H9 (cell line): ENCODE measurements around the gene RPN1. TPM values are rescaled to one million over a fixed set of nuclear protein-coding genes. Genes with fewer than 3 reads are reported as not detected.
A peak's percentile ranks its signal among the peaks of the same experiment; 100 is the strongest.

Source experiments
- DNase-seq: peaks from one replicate; pipeline ENCODE4 v3.0.0-alpha.2; 2017
- H2AFZ ChIP-seq: one replicate; pipeline ENCODE4 v1.6.1; 2013; ENCODE audit warnings: mild to moderate bottlenecking, low read length, control low read depth, moderate library complexity
- H2AK5ac ChIP-seq: 2 replicates; pipeline ENCODE4 v1.6.1; 2013; ENCODE audit warnings: low read length, control low read depth, mixed read lengths; ENCODE audit not compliant: insufficient read length
- H2BK120ac ChIP-seq: one replicate; pipeline ENCODE4 v1.6.1; 2013; ENCODE audit warnings: low read depth, mild to moderate bottlenecking, low read length, control low read depth, inconsistent platforms; ENCODE audit not compliant: poor library complexity, severe bottlenecking
- H2BK12ac ChIP-seq: 2 replicates; pipeline ENCODE4 v1.6.1; 2013; ENCODE audit warnings: low read length, control low read depth, mixed read lengths, low read depth; ENCODE audit not compliant: insufficient read length
- H2BK15ac ChIP-seq: 2 replicates; pipeline ENCODE4 v1.6.1; 2013; ENCODE audit warnings: low read depth, low read length, control low read depth
- H2BK20ac ChIP-seq: one replicate; pipeline ENCODE4 v1.6.1; 2013; ENCODE audit warnings: low read depth, mild to moderate bottlenecking, low read length, control low read depth, inconsistent platforms; ENCODE audit not compliant: poor library complexity, severe bottlenecking
- H2BK5ac ChIP-seq: 2 replicates; pipeline ENCODE4 v1.6.1; 2013; ENCODE audit warnings: low read length, control low read depth, mixed read lengths; ENCODE audit not compliant: insufficient read length
- H3K14ac ChIP-seq: 2 replicates; pipeline ENCODE4 v1.6.1; 2013; ENCODE audit warnings: low read length, control low read depth; ENCODE audit not compliant: insufficient read depth
- H3K18ac ChIP-seq: 2 replicates; pipeline ENCODE4 v1.6.1; 2013; ENCODE audit warnings: low read depth, mild to moderate bottlenecking, mixed read lengths, low read length, control low read depth; ENCODE audit not compliant: insufficient read length
- H3K23ac ChIP-seq: 2 replicates; pipeline ENCODE4 v1.6.1; 2013; ENCODE audit warnings: low read length, control low read depth, mixed read lengths, low read depth; ENCODE audit not compliant: insufficient read length
- H3K23me2 ChIP-seq: 2 replicates; pipeline ENCODE4 v1.6.1; 2013; ENCODE audit warnings: low read depth, mild to moderate bottlenecking, mixed read lengths, low read length, control low read depth; ENCODE audit not compliant: insufficient read length, poor library complexity, severe bottlenecking
- H3K27ac ChIP-seq: 2 replicates; pipeline ENCODE4 v1.5.1; 2013; ENCODE audit warnings: low read length, control low read depth, mixed read lengths, low read depth; ENCODE audit not compliant: insufficient read length
- H3K27me3 ChIP-seq: 2 replicates; pipeline ENCODE4 v1.6.1; 2013; ENCODE audit warnings: low read length, control low read depth, inconsistent platforms; ENCODE audit not compliant: insufficient read depth
- H3K4ac ChIP-seq: 2 replicates; pipeline ENCODE4 v1.6.1; 2013; ENCODE audit warnings: low read depth, mild to moderate bottlenecking, control low read depth, inconsistent platforms, low read length, moderate library complexity
- H3K4me1 ChIP-seq: 2 replicates; pipeline ENCODE4 v1.6.1; 2013; ENCODE audit warnings: low read length, control low read depth, inconsistent platforms; ENCODE audit not compliant: insufficient read depth
- H3K4me2 ChIP-seq: 2 replicates; pipeline ENCODE4 v1.6.1; 2013; ENCODE audit warnings: low read length, control low read depth, mixed read lengths; ENCODE audit not compliant: insufficient read length, insufficient read depth
- H3K56ac ChIP-seq: 2 replicates; pipeline ENCODE4 v1.6.1; 2013; ENCODE audit warnings: low read depth, mild to moderate bottlenecking, mixed read lengths, low read length, control low read depth; ENCODE audit not compliant: insufficient read length
- H3K79me1 ChIP-seq: 2 replicates; pipeline ENCODE4 v1.6.1; 2013; ENCODE audit warnings: low read depth, mild to moderate bottlenecking, moderate library complexity, low read length, control low read depth, inconsistent platforms; ENCODE audit not compliant: insufficient read depth, poor library complexity, severe bottlenecking
- H3K79me2 ChIP-seq: 2 replicates; pipeline ENCODE4 v1.6.1; 2013; ENCODE audit warnings: low read length, control low read depth, inconsistent platforms; ENCODE audit not compliant: insufficient read depth
- H3K9ac ChIP-seq: 2 replicates; pipeline ENCODE4 v1.6.1; 2013; ENCODE audit warnings: low read length, control low read depth, mixed read lengths; ENCODE audit not compliant: insufficient read length; ENCODE audit errors: extremely low read depth
- H3K9me3 ChIP-seq: one replicate; pipeline ENCODE4 v1.6.1; 2013; ENCODE audit warnings: low read depth, low read length, inconsistent platforms; ENCODE audit not compliant: control insufficient read depth
- H3T11ph ChIP-seq: one replicate; pipeline ENCODE4 v1.6.1; 2013; ENCODE audit warnings: mild to moderate bottlenecking, low read length, control low read depth, inconsistent platforms
- H4K20me1 ChIP-seq: one replicate; pipeline ENCODE4 v1.6.1; 2013; ENCODE audit not compliant: control insufficient read depth, insufficient read length, insufficient read depth
- H4K5ac ChIP-seq: 2 replicates; pipeline ENCODE4 v1.6.1; 2013; ENCODE audit warnings: low read depth, mild to moderate bottlenecking, mixed read lengths, low read length, control low read depth; ENCODE audit not compliant: insufficient read length
- H4K8ac ChIP-seq: replicated peaks from 2 replicates; pipeline ENCODE4 v1.6.1; 2013; ENCODE audit warnings: low read length, control low read depth, mixed read lengths, low read depth; ENCODE audit not compliant: insufficient read length
- H4K91ac ChIP-seq: 2 replicates; pipeline ENCODE4 v1.6.1; 2013; ENCODE audit warnings: low read depth, mild to moderate bottlenecking, moderate library complexity, mixed read lengths, low read length, control low read depth; ENCODE audit not compliant: insufficient read length
- H3K27ac Mint-ChIP-seq, 3 experiments: 2 replicates in 2 of 3; 3 replicates in 1 of 3; pipeline ENCODE4 v1.8.0; 2020 to 2021; ENCODE audit warnings: mixed read lengths in 3 of 3, mild to moderate bottlenecking in 1 of 3, moderate library complexity in 1 of 3
- H3K27me3 Mint-ChIP-seq: 2 replicates; pipeline ENCODE4 v1.8.0; 2021; ENCODE audit warnings: low read depth, mild to moderate bottlenecking, moderate library complexity, mixed read lengths
- H3K36me3 Mint-ChIP-seq, 3 experiments: 2 replicates in 2 of 3; 3 replicates in 1 of 3; pipeline ENCODE4 v1.8.0; 2020 to 2021; ENCODE audit warnings: low read depth in 3 of 3, mixed read lengths in 3 of 3; ENCODE audit not compliant: insufficient read depth in 1 of 3
- H3K4me1 Mint-ChIP-seq, 2 experiments: 2 replicates each; pipeline ENCODE4 v1.8.0; 2020; ENCODE audit warnings: mixed read lengths in 2 of 2
- H3K4me3 Mint-ChIP-seq, 2 experiments: 2 replicates in 1 of 2; 3 replicates in 1 of 2; pipeline ENCODE4 v1.8.0; 2020 to 2021; ENCODE audit warnings: mild to moderate bottlenecking in 2 of 2, mixed read lengths in 2 of 2, moderate library complexity in 1 of 2
- H3K9me3 Mint-ChIP-seq, 2 experiments: 2 replicates in 1 of 2; 3 replicates in 1 of 2; pipeline ENCODE4 v1.8.0; 2020; ENCODE audit warnings: mild to moderate bottlenecking in 2 of 2, mixed read lengths in 2 of 2, moderate library complexity in 1 of 2
- WGBS: extraction: QIAGEN DNeasy Blood & Tissue Kit; methylation state at CpG from one replicate; pipeline ENCODE4 v1.1.7; 2013; ENCODE audit warnings: missing lambda C conversion rate, low lambda C conversion rate, mixed read lengths; ENCODE audit not compliant: insufficient read length; ENCODE audit errors: extremely low coverage; 5-methylcytosine and 5-hydroxymethylcytosine counted together
- total RNA-seq: library from RNA; stranded (reverse); gene quantifications from 2 replicates; pipeline ENCODE4 v1.2.1, GENCODE V29; 2021
- TF ChIP-seq, protein P1 (sequence below): fragments of 200-600 bp; sonication (generic); conservative IDR thresholded peaks from 3 replicates; pipeline ENCODE4 v1.8.0; 2021; ENCODE audit warnings: antibody characterized with exemption, mild to moderate bottlenecking

The RPN1 gene
- total RNA-seq, 1 experiment from 2014 or later, result 174 TPM

DNA sequence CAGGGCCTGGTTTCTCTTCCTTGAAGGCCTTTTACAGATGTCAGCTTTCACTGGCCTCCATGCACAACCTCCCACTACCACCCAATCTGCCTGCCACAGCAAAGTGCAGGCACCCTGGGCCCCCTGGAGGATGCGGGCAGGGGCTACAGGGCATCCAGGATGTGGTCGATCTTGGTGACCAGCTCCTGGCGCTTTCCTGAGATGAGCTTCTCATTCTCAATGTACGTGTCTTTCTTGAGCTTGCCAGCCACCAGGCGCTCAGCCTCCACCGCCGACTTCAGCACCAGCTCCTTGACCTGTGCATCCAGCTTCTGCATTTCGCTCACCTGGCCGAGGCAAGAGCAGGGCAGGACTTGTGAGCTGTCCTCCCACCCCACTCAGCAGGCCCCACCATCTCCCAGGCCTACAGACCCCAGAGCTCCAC lies 30.3 kb downstream of the RPN1 start:
- H3K9me3 Mint-ChIP-seq, result no peaks in the 10 kb centered on the region
- Histone ChIP-seq H3K79me1 (no peaks in the 10 kb centered on the region), H3K18ac (no peak overlapping the region), H2BK12ac (no peak overlapping the region), H3K14ac (no peak overlapping the region), H3K9me3 (no peaks in the 10 kb centered on the region), H4K8ac (no peak overlapping the region), H3K23me2 (peaks cover 3% of the 10 kb centered on the region), H4K91ac (no peak overlapping the region), H3K23ac (no peak overlapping the region), H3K27me3 (no peaks in the 10 kb centered on the region), H3K4ac (no peak overlapping the region), H3K79me2 (no peaks in the 10 kb centered on the region; the same call in 1 of the 2 replicates), H3K9ac (no peak overlapping the region), H2BK20ac (no peak overlapping the region), H3K4me1 (no peaks in the 10 kb centered on the region; the same call in 1 of the 2 replicates), H2AFZ (no peak overlapping the region), H4K20me1 (no peaks in the 10 kb centered on the region), H3K56ac (no peak overlapping the region), H2BK120ac (no peak overlapping the region), H3T11ph (no peak overlapping the region), H3K27ac (no peak overlapping the region), H2AK5ac (no peak overlapping the region), H4K5ac (no peak overlapping the region), H3K4me2 (no peak overlapping the region), H2BK5ac (no peak overlapping the region), H2BK15ac (no peak overlapping the region)
- H3K27me3 Mint-ChIP-seq, result no peaks in the 10 kb centered on the region
- no peak overlapping the region; a peak in 1 of 7 replicates for H3K27ac Mint-ChIP-seq
- no peak overlapping the region for H3K4me3 Mint-ChIP-seq
- DNase-seq, result no peak
- WGBS, result no CpG with 5 or more reads among the region's 9 CpGs
- H3K36me3 Mint-ChIP-seq, result peaks cover 39 to 68% (median 51%) of the 10 kb centered on the region in 3 experiments; a peak in 6 of 7 replicates
- peaks cover 11 to 13% of the 10 kb centered on the region in 2 experiments for H3K4me1 Mint-ChIP-seq
- TF ChIP-seq, protein P1, sequence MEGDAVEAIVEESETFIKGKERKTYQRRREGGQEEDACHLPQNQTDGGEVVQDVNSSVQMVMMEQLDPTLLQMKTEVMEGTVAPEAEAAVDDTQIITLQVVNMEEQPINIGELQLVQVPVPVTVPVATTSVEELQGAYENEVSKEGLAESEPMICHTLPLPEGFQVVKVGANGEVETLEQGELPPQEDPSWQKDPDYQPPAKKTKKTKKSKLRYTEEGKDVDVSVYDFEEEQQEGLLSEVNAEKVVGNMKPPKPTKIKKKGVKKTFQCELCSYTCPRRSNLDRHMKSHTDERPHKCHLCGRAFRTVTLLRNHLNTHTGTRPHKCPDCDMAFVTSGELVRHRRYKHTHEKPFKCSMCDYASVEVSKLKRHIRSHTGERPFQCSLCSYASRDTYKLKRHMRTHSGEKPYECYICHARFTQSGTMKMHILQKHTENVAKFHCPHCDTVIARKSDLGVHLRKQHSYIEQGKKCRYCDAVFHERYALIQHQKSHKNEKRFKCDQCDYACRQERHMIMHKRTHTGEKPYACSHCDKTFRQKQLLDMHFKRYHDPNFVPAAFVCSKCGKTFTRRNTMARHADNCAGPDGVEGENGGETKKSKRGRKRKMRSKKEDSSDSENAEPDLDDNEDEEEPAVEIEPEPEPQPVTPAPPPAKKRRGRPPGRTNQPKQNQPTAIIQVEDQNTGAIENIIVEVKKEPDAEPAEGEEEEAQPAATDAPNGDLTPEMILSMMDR, result peak; percentile 35; the same call in 2 of the 3 replicates
